Transverse colon (tissue), 3 donors: ENCODE measurements around the gene BPIFB2.

Experiments
- CTCF ChIP-seq, 5 experiments: fragments of 200-600 bp in 3 of 5; fragments of 450-650 bp in 2 of 5; sonication (generic) in 3 of 5; IDR thresholded peaks; 1 replicate in 2 of 5; 2 replicates in 3 of 5; pipeline ENCODE4 v1.5.1; 2016 to 2017; ENCODE audit warnings: antibody characterized with exemption in 5 of 5, inconsistent platforms in 3 of 5, mild to moderate bottlenecking in 2 of 5, moderate library complexity in 1 of 5
- EP300 ChIP-seq: sonication (generic); formaldehyde crosslinking; IDR thresholded peaks from one replicate; pipeline ENCODE4 v1.6.1; 2017; ENCODE audit warnings: antibody characterized with exemption, low read depth
- POLR2A ChIP-seq: fragments of 450-650 bp; IDR thresholded peaks from one replicate; pipeline ENCODE4 v1.6.1; 2016; ENCODE audit warnings: antibody characterized with exemption, mild to moderate bottlenecking, moderate library complexity

DNA sequence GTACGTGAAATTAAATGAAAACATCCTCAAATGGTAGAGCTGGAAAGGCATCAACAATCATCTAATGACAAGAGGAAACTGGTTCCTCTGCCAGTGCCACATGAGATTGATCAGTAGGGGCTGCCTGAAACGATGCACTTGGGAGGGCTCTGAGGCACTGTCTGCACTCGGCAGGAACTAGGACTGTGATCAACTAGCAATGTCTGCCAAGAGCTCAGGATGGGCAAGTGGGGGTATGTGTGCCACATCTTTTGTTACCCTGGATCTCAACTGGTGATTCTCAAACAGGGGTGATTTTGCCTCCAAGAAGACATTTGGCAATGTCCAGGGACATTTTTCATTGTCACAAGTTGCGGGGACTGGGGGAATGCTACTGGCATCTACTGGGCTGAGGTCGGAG, 25.9 kb downstream of the BPIFB2 start:
- TF ChIP-seq POLR2A = no peak
- TF ChIP-seq CTCF (IDR thresholded peaks at IDR 0.05) = no peak
- TF ChIP-seq EP300 = no peak
